Measurements from ENCODE around the gene DEDD2.

The DEDD2 gene

DNA sequence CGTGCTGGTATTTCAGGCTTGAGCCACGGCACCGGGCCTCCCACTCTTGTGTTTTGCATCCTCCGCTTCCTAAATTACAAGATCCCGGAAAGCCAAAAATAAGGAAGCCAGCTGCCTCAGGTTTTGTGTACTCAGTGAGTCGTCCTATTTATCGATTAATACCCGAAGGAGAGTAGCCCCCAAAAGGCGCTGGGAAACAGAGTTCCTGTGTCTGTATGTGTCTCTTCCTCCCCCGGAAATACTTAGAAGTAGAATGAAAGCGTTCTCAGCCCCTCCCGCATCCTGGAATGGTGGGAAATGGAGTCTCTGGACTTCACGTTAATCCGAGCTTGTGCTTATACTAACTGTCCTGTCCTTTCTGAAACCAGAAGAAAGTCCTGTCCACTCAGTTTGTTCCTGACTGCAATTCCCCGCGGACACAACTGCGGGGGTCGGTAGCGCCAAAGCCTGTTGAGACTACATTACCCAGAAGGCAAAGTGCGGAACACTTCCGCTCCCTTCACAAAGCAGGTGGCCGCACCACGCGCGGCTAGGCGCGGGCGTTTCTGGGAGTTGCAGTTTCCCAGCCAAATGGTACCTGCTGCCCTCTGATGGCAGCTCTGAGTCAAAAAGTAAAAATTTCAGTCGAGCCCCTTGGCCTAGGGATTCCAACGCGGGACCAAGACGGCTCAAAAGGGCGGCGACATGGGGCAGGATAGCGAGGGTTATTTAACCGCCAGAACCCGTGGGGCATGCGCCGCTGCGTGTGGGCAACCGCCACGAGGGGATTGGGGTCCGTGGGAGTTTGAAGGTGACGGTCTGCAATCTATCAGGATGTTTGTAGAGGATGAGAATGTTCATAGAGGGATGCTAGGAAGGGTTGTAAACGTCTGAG lies 27.1 kb upstream of the DEDD2 start:
- H3K9me3 ChIP-seq (ENCODE audit: control insufficient read depth, low read length) = no peaks in the 10 kb centered on the region
- peak overlapping the region in 1 of 2 experiments; percentile 81 for H3K4me3 ChIP-seq (ENCODE audit: insufficient read depth in 1 of 2, low read depth in 1 of 2, low read length in 2 of 2)
- H2BK12ac ChIP-seq (ENCODE audit: low read length in 2 of 2) = peak overlapping the region in 1 of 2 experiments; percentile 80
- H2AFZ ChIP-seq (ENCODE audit: low read depth, low read length) = no peak overlapping the region
- H4K91ac ChIP-seq (ENCODE audit: low read length) = peak overlapping the region; percentile 56
- H3K18ac ChIP-seq (ENCODE audit: low read depth in 1 of 2, low read length in 2 of 2) = peak overlapping the region; percentile 54 to 64
- peaks cover 33% of the 10 kb centered on the region for H3K4me1 ChIP-seq (ENCODE audit: control insufficient read depth, insufficient read depth, low read depth, low read length)
- peak overlapping the region; percentile 79 for H3K4me2 ChIP-seq (ENCODE audit: low read length, poor library complexity, severe bottlenecking)
- no peak overlapping the region for H2BK120ac ChIP-seq (ENCODE audit: low read depth, low read length)
- peak overlapping the region in 1 of 2 experiments; percentile 7 for H3K14ac ChIP-seq (ENCODE audit: low read length in 2 of 2)
- H3K79me1 ChIP-seq (replicated peaks; ENCODE audit: low read length, poor library complexity, severe bottlenecking) = peaks cover 26% of the 10 kb centered on the region
- 13% methylated on average over 45 of the region's 45 CpGs for WGBS
- H3K23ac ChIP-seq (ENCODE audit: low read length in 2 of 2) = no peak overlapping the region
- H3K9ac ChIP-seq (ENCODE audit: low read length) = peak overlapping the region; percentile 99
- no peaks in the 10 kb centered on the region for H3K27me3 ChIP-seq (ENCODE audit: control insufficient read depth in 1 of 2, insufficient read depth in 1 of 2, low read length in 2 of 2)
- peak overlapping the region; percentile 60 for H2BK15ac ChIP-seq (ENCODE audit: low read depth, poor library complexity, severe bottlenecking)
- H3K27ac ChIP-seq (ENCODE audit: low read length, poor library complexity, severe bottlenecking) = peak overlapping the region; percentile 92
- peak overlapping the region; percentile 76 to 81 for H3K4ac ChIP-seq (ENCODE audit: low read depth in 1 of 2, low read length in 2 of 2)
- peaks cover 19 to 41% of the 10 kb centered on the region in 2 experiments for H3K36me3 ChIP-seq (ENCODE audit: control insufficient read depth in 1 of 2, insufficient read depth in 2 of 2, low read depth in 1 of 2, low read length in 2 of 2)
- peak overlapping the region; percentile 55 for H2AK5ac ChIP-seq (ENCODE audit: low read length, severe bottlenecking)
- H2BK5ac ChIP-seq (ENCODE audit: low read depth, low read length, poor library complexity, severe bottlenecking) = no peak overlapping the region
- peak overlapping the region; percentile 83 for H4K8ac ChIP-seq (ENCODE audit: low read length)
- peak; percentile 96 for DNase-seq

GRCh38 chr19:42242512-42243409 lies 25.3 kb upstream of the DEDD2 start, which contains the start of gene GSK3A:
Gene GSK3A (minus strand): TSS chr19:42242602. CDS start chr19:42242465, 137 bp downstream.
- Histone ChIP-seq H2AK5ac (ENCODE audit: low read length, severe bottlenecking) (peak within 1 kb of the TSS; percentile 29), H2BK5ac (ENCODE audit: low read depth, low read length, poor library complexity, severe bottlenecking) (peak within 1 kb of the TSS; percentile 79), H3K14ac (ENCODE audit: low read length in 2 of 2) (peak within 1 kb of the TSS; percentile 66 to 80), H3K4me2 (ENCODE audit: low read length, poor library complexity, severe bottlenecking) (peak within 1 kb of the TSS; percentile 84), H2BK15ac (ENCODE audit: low read depth, poor library complexity, severe bottlenecking) (no peak within 1 kb of the TSS), H3K4me3 (ENCODE audit: insufficient read depth in 1 of 2, low read depth in 1 of 2, low read length in 2 of 2) (peak within 1 kb of the TSS; percentile 85 to 94), H3K36me3 (ENCODE audit: control insufficient read depth in 1 of 2, insufficient read depth in 2 of 2, low read depth in 1 of 2, low read length in 2 of 2) (peaks cover 18 to 33% of the 10 kb centered on the region in 2 experiments), H3K18ac (ENCODE audit: low read depth in 1 of 2, low read length in 2 of 2) (peak within 1 kb of the TSS; percentile 82 to 84), H3K4ac (ENCODE audit: low read depth in 1 of 2, low read length in 2 of 2) (peak within 1 kb of the TSS; percentile 60 to 84), H3K9ac (ENCODE audit: low read length) (peak within 1 kb of the TSS; percentile 99), H3K27ac (ENCODE audit: low read length, poor library complexity, severe bottlenecking) (peak within 1 kb of the TSS; percentile 67), H3K9me3 (ENCODE audit: control insufficient read depth, low read length) (no peaks in the 10 kb centered on the region), H3K4me1 (ENCODE audit: control insufficient read depth, insufficient read depth, low read depth, low read length) (peaks cover 28% of the 10 kb centered on the region), H2AFZ (ENCODE audit: low read depth, low read length) (peak within 1 kb of the TSS; percentile 51), H3K27me3 (ENCODE audit: control insufficient read depth in 1 of 2, insufficient read depth in 1 of 2, low read length in 2 of 2) (no peaks in the 10 kb centered on the region), H2BK12ac (ENCODE audit: low read length in 2 of 2) (no peak within 1 kb of the TSS), H2BK120ac (ENCODE audit: low read depth, low read length) (peak within 1 kb of the TSS; percentile 77), H4K91ac (ENCODE audit: low read length) (peak within 1 kb of the TSS; percentile 85), H4K8ac (ENCODE audit: low read length) (peak within 1 kb of the TSS; percentile 93), H3K79me1 (replicated peaks; ENCODE audit: low read length, poor library complexity, severe bottlenecking) (peaks cover 25% of the 10 kb centered on the region), H3K23ac (ENCODE audit: low read length in 2 of 2) (peak within 1 kb of the TSS in 1 of 2 experiments; percentile 81)
- under 1% methylated on average over 76 of the region's 76 CpGs for WGBS
- peak; percentile 100 for DNase-seq

GRCh38 chr19:42242069-42242511 lies 24.6 kb upstream of the DEDD2 start:
- peak; percentile 12 for DNase-seq
- 1% methylated on average over 35 of the region's 49 CpGs for WGBS
- H2AFZ ChIP-seq (ENCODE audit: low read depth, low read length) = peak overlapping the region; percentile 44
- H3K4ac ChIP-seq (ENCODE audit: low read depth in 1 of 2, low read length in 2 of 2) = peak overlapping the region; percentile 60 to 83
- peaks cover 22% of the 10 kb centered on the region for H3K79me1 ChIP-seq (replicated peaks; ENCODE audit: low read length, poor library complexity, severe bottlenecking)
- H3K27ac ChIP-seq (ENCODE audit: low read length, poor library complexity, severe bottlenecking) = peak overlapping the region; percentile 39
- H3K4me3 ChIP-seq (ENCODE audit: insufficient read depth in 1 of 2, low read depth in 1 of 2, low read length in 2 of 2) = peak overlapping the region; percentile 85 to 94
- no peak overlapping the region for H2BK12ac ChIP-seq (ENCODE audit: low read length in 2 of 2)
- no peaks in the 10 kb centered on the region for H3K27me3 ChIP-seq (ENCODE audit: control insufficient read depth in 1 of 2, insufficient read depth in 1 of 2, low read length in 2 of 2)
- peak overlapping the region; percentile 79 for H2BK5ac ChIP-seq (ENCODE audit: low read depth, low read length, poor library complexity, severe bottlenecking)
- peak overlapping the region; percentile 85 for H4K91ac ChIP-seq (ENCODE audit: low read length)
- H2BK120ac ChIP-seq (ENCODE audit: low read depth, low read length) = peak overlapping the region; percentile 77
- peak overlapping the region; percentile 76 to 84 for H3K18ac ChIP-seq (ENCODE audit: low read depth in 1 of 2, low read length in 2 of 2)
- peak overlapping the region; percentile 93 for H4K8ac ChIP-seq (ENCODE audit: low read length)
- H2AK5ac ChIP-seq (ENCODE audit: low read length, severe bottlenecking) = no peak overlapping the region
- peak overlapping the region in 1 of 2 experiments; percentile 81 for H3K23ac ChIP-seq (ENCODE audit: low read length in 2 of 2)
- H3K4me1 ChIP-seq (ENCODE audit: control insufficient read depth, insufficient read depth, low read depth, low read length) = peaks cover 26% of the 10 kb centered on the region
- peak overlapping the region; percentile 84 for H3K4me2 ChIP-seq (ENCODE audit: low read length, poor library complexity, severe bottlenecking)
- no peak overlapping the region for H2BK15ac ChIP-seq (ENCODE audit: low read depth, poor library complexity, severe bottlenecking)
- H3K9me3 ChIP-seq (ENCODE audit: control insufficient read depth, low read length) = no peaks in the 10 kb centered on the region
- peak overlapping the region; percentile 99 for H3K9ac ChIP-seq (ENCODE audit: low read length)
- H3K14ac ChIP-seq (ENCODE audit: low read length in 2 of 2) = peak overlapping the region; percentile 66 to 80
- peaks cover 18 to 27% of the 10 kb centered on the region in 2 experiments for H3K36me3 ChIP-seq (ENCODE audit: control insufficient read depth in 1 of 2, insufficient read depth in 2 of 2, low read depth in 1 of 2, low read length in 2 of 2)

All from mesenchymal stem cell (in vitro differentiated cells and primary cell).